ENCODE measurements around the gene SLC9A9.

The SLC9A9 gene

DNA sequence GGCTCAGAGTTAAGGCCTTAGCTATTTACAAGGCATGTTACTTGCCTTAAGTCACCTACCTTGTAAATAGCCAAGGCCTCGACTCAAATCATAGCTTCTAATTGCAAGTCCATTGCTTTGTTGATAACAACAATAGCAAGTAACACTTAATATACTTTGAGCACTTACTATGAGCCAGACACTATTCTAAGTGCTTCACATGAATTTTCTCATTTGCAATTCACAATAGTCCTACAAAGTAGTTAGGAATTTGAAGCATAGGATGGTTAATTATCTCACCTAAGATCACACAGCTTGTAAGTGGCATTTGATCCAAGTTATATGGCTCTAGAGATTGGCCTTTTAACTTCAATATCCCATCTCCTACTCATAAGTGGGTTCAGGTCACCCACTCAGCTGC lies 28.4 kb downstream of the SLC9A9 start:
- CTCF ChIA-PET, result interaction anchor here (1.2 to 1.4 kb wide), 2 partner anchors 10 to 11 kb away, joined by 4 read pairs; no protein-coding TSS in a partner anchor

GRCh38 chr3:143814443-143814889 lies 33.8 kb downstream of the SLC9A9 start:
- CTCF ChIA-PET, result interaction anchor here (1.2 kb wide), 1 partner anchor 10 kb away, joined by 3 read pairs; no protein-coding TSS in a partner anchor
- POLR2A ChIA-PET, result no interaction called here
- DNase-seq (ENCODE audit: extremely low spot score), result peak; percentile 26
- TF ChIP-seq, protein P1, sequence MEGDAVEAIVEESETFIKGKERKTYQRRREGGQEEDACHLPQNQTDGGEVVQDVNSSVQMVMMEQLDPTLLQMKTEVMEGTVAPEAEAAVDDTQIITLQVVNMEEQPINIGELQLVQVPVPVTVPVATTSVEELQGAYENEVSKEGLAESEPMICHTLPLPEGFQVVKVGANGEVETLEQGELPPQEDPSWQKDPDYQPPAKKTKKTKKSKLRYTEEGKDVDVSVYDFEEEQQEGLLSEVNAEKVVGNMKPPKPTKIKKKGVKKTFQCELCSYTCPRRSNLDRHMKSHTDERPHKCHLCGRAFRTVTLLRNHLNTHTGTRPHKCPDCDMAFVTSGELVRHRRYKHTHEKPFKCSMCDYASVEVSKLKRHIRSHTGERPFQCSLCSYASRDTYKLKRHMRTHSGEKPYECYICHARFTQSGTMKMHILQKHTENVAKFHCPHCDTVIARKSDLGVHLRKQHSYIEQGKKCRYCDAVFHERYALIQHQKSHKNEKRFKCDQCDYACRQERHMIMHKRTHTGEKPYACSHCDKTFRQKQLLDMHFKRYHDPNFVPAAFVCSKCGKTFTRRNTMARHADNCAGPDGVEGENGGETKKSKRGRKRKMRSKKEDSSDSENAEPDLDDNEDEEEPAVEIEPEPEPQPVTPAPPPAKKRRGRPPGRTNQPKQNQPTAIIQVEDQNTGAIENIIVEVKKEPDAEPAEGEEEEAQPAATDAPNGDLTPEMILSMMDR (IDR thresholded peaks at IDR 0.05; ENCODE audit: control extremely low read depth, extremely low read depth, low read depth, missing control alignments), result no peak

More for the DNA sequence above, 28.4 kb downstream of the SLC9A9 start:
- POLR2A ChIA-PET, result no interaction called here
- DNase-seq (ENCODE audit: extremely low spot score), result no peak
- TF ChIP-seq, protein P1 (IDR thresholded peaks at IDR 0.05; ENCODE audit: control extremely low read depth, extremely low read depth, low read depth, missing control alignments), result no peak

GRCh38 chr3:143812481-143812880 lies 35.8 kb downstream of the SLC9A9 start:
- CTCF ChIA-PET, result no interaction called here
- no peak for DNase-seq (ENCODE audit: extremely low spot score)
- TF ChIP-seq, protein P1 (IDR thresholded peaks at IDR 0.05; ENCODE audit: control extremely low read depth, extremely low read depth, low read depth, missing control alignments), result no peak
- POLR2A ChIA-PET, result no interaction called here

DNA sequence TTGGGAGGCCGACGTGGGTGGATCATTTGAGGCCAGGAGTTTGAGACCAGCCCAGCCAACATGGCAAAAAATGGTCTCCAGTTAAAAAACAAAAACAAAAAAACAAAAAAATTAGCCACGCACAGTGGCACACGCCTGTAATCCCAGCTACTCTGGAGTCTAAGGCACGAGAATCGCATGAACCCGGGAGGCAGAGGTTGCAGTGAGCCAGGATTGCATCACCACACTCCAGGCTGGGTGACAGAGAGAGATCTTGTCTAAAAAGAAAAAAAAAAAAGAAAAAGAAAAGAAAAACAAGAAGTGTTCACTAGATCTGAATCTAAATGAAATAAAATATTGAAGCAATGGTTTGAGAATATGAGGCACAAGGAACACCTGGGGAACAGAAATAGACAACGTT lies 36.7 kb downstream of the SLC9A9 start:
- ChIA-PET CTCF (interaction anchor here (1.0 to 1.3 kb wide), 2 partner anchors 10 to 35 kb away, joined by 3 to 4 read pairs; no protein-coding TSS in a partner anchor), POLR2A (no interaction called here)
- TF ChIP-seq, protein P1 (IDR thresholded peaks at IDR 0.05; ENCODE audit: control extremely low read depth, extremely low read depth, low read depth, missing control alignments), result no peak

DNA sequence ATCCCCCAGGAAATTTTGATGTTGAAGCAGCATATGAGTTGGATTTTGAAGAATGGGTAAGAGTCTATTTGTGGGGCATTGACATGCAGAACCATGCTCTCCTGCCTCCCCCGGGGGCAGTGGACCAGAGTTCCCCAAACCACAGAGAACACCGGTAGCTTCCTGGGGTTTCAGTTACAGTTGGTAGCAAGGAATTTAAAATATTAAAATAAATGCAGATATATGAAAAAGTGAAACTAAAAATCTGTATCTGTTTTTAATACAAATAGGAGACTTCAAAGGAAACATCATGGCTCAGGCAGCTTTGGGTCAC lies 37.4 kb downstream of the SLC9A9 start:
- no peak for DNase-seq (ENCODE audit: extremely low spot score)

More for the DNA sequence above, 36.7 kb downstream of the SLC9A9 start:
- no peak for DNase-seq (ENCODE audit: extremely low spot score)

GRCh38 chr3:143810166-143810952 lies 37.9 kb downstream of the SLC9A9 start:
- ChIA-PET CTCF (interaction anchor here (1.2 to 1.7 kb wide), 3 partner anchors 10 to 33 kb away, joined by 3 to 4 read pairs (median 4); no protein-coding TSS in a partner anchor), POLR2A (no interaction called here)
- DNase-seq (ENCODE audit: extremely low spot score), result no peak
- TF ChIP-seq, protein P1 (IDR thresholded peaks at IDR 0.05; ENCODE audit: control extremely low read depth, extremely low read depth, low read depth, missing control alignments), result no peak

More for the DNA sequence above, 37.4 kb downstream of the SLC9A9 start:
- POLR2A ChIA-PET, result no interaction called here
- CTCF ChIA-PET, result interaction anchor here (1.0 to 1.3 kb wide), 2 partner anchors 10 to 34 kb away, joined by 3 to 4 read pairs; no protein-coding TSS in a partner anchor
- TF ChIP-seq, protein P1 (IDR thresholded peaks at IDR 0.05; ENCODE audit: control extremely low read depth, extremely low read depth, low read depth, missing control alignments), result no peak
